ENCODE measurements around the gene TMEM270. TPM values are rescaled to one million over a fixed set of nuclear protein-coding genes. Genes with fewer than 3 reads are reported as not detected.
A peak's percentile ranks its signal among the peaks of the same experiment; 100 is the strongest.

Gene TMEM270
- total and polyA plus RNA-seq, 8 donors: not detected

- Histone ChIP-seq H3K27me3 (peaks cover 0 to 10% (median 0%) of the 10 kb centered on the region in 3 donors), H3K9me3 (no peaks in the 10 kb centered on the region), H3K4me1 (peaks cover 5 to 15% (median 10%) of the 10 kb centered on the region in 4 donors), H3K36me3 (no peaks in the 10 kb centered on the region), H3K27ac (no peak overlapping the region), H3K4me3 (no peak overlapping the region)
- WGBS, 5 donors: 87 to 91% (median 89%) methylated on average over 18 to 22 of the region's 22 CpGs
- no peak for DNase-seq
- intact Hi-C loops (cut with DNase I; ENCODE audit: low total_unique reads): no loop called here
- TF ChIP-seq POLR2A (IDR thresholded peaks at IDR 0.05) (no peak), EP300 (IDR thresholded peaks at IDR 0.05) (no peak), CTCF (IDR thresholded peaks at IDR 0.05) (no peak), POLR2AphosphoS5 (IDR thresholded peaks at IDR 0.05) (no peak)
Observed at GRCh38 chr7:73839743-73840714, 20.9 kb upstream of the TMEM270 start.

GRCh38 chr7:73840715-73841379, 20.1 kb upstream of the TMEM270 start:
- Histone ChIP-seq H3K4me3 (no peak overlapping the region), H3K27ac (no peak overlapping the region), H3K9me3 (no peaks in the 10 kb centered on the region), H3K4me1 (peaks cover 5 to 15% (median 10%) of the 10 kb centered on the region in 4 donors), H3K36me3 (no peaks in the 10 kb centered on the region), H3K27me3 (peaks cover 0 to 10% (median 0%) of the 10 kb centered on the region in 3 donors)
- TF ChIP-seq POLR2A (IDR thresholded peaks at IDR 0.05) (no peak), POLR2AphosphoS5 (IDR thresholded peaks at IDR 0.05) (no peak), EP300 (IDR thresholded peaks at IDR 0.05) (no peak), CTCF (IDR thresholded peaks at IDR 0.05) (no peak)
- intact Hi-C loops (cut with DNase I; ENCODE audit: low total_unique reads): no loop called here
- no peak for DNase-seq
- 90 to 94% (median 93%) methylated on average over 15 to 16 of the region's 16 CpGs for WGBS, 5 donors

GRCh38 chr7:73841689-73842066, 19.3 kb upstream of the TMEM270 start:
- Histone ChIP-seq H3K4me3 (peak overlapping the region; percentile 48 to 62 (median 60)), H3K27ac (peak overlapping the region in 4 of 5 donors; percentile 44 to 78 (median 71)), H3K4me1 (peaks cover 5 to 15% (median 10%) of the 10 kb centered on the region in 4 donors), H3K36me3 (no peaks in the 10 kb centered on the region), H3K27me3 (peaks cover 0 to 10% (median 0%) of the 10 kb centered on the region in 3 donors), H3K9me3 (no peaks in the 10 kb centered on the region)
- WGBS, 5 donors: 48 to 67% (median 54%) methylated on average over 8 to 15 of the region's 15 CpGs
- DNase-seq: no peak
- intact Hi-C loops (cut with DNase I; ENCODE audit: low total_unique reads): no loop called here
- TF ChIP-seq CTCF (IDR thresholded peaks at IDR 0.05) (no peak), POLR2A (IDR thresholded peaks at IDR 0.05) (no peak), POLR2AphosphoS5 (IDR thresholded peaks at IDR 0.05) (no peak), EP300 (IDR thresholded peaks at IDR 0.05) (no peak)
